Measurements from ENCODE around the gene TENM4. TPM values are rescaled to one million over a fixed set of nuclear protein-coding genes. Genes with fewer than 3 reads are reported as not detected.

The TENM4 gene
- total RNA-seq, 2 experiments from 2014 or later: not detected

DNA sequence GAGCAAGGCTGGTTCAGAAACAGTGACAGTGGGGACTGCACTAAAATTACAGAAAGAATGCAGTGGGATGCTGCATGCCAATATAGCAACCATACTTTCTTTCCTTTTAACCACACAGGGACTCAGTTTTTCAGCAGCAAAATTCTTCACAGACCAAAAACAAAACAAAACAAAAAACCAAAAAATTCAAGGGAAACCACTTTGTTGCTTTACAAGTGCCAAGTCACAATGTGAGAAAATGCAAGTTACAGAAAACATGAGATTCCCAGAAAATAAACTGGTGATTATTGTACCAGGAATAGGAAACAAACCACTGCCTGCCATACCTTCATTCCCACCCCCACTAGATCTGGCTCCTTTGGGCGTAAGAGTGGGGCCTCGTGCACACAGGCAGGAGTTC, 52.6 kb downstream of the TENM4 start:
- ATAC-seq: no peak
- TF ChIP-seq, protein P1, sequence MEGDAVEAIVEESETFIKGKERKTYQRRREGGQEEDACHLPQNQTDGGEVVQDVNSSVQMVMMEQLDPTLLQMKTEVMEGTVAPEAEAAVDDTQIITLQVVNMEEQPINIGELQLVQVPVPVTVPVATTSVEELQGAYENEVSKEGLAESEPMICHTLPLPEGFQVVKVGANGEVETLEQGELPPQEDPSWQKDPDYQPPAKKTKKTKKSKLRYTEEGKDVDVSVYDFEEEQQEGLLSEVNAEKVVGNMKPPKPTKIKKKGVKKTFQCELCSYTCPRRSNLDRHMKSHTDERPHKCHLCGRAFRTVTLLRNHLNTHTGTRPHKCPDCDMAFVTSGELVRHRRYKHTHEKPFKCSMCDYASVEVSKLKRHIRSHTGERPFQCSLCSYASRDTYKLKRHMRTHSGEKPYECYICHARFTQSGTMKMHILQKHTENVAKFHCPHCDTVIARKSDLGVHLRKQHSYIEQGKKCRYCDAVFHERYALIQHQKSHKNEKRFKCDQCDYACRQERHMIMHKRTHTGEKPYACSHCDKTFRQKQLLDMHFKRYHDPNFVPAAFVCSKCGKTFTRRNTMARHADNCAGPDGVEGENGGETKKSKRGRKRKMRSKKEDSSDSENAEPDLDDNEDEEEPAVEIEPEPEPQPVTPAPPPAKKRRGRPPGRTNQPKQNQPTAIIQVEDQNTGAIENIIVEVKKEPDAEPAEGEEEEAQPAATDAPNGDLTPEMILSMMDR (IDR thresholded peaks at IDR 0.05): no peak
- ChIA-PET POLR2A (no interaction called here), CTCF (no interaction called here)
- H3K27me3 Mint-ChIP-seq: no peaks in the 10 kb centered on the region
- H3K4me3 Mint-ChIP-seq: no peak overlapping the region
- no peak overlapping the region for H3K27ac Mint-ChIP-seq
- no peak for DNase-seq
- H3K36me3 Mint-ChIP-seq (ENCODE audit: low read depth): no peaks in the 10 kb centered on the region
- H3K9me3 Mint-ChIP-seq: no peaks in the 10 kb centered on the region
- H3K4me1 Mint-ChIP-seq (ENCODE audit: low read depth): no peaks in the 10 kb centered on the region
- intact Hi-C loops (cut with micrococcal nuclease): no loop called here

DNA sequence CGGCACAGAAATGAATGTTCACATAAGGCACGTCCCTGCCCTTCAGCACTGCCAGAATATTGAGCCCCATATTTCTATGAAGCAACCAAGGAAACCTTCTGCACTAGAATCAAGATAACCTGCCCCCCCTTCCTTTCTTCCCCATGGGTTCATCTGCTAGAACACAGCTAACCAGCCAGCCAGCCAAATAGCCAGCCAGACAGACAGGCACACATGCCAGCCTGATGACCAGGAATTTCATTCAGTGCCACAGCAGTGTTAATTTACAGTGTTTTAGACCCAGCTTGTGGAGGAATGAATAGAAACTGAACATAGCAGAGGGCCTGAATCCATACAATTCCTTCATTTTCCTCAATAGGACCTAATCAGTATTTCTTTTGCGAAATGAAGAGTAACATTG, 57.0 kb downstream of the TENM4 start:
- H3K36me3 Mint-ChIP-seq (ENCODE audit: low read depth): no peaks in the 10 kb centered on the region
- H3K27ac Mint-ChIP-seq: no peak overlapping the region
- ChIA-PET CTCF (no interaction called here), POLR2A (no interaction called here)
- intact Hi-C loops (cut with micrococcal nuclease): no loop called here
- no peaks in the 10 kb centered on the region for H3K9me3 Mint-ChIP-seq
- no peaks in the 10 kb centered on the region for H3K4me1 Mint-ChIP-seq (ENCODE audit: low read depth)
- H3K4me3 Mint-ChIP-seq: no peak overlapping the region
- ATAC-seq (no peak), DNase-seq (no peak)
- TF ChIP-seq, protein P1 (IDR thresholded peaks at IDR 0.05): no peak
- H3K27me3 Mint-ChIP-seq: no peaks in the 10 kb centered on the region

GRCh38 chr11:79382301-79383050, 58.4 kb downstream of the TENM4 start:
- Mint-ChIP-seq H3K36me3 (ENCODE audit: low read depth) (no peaks in the 10 kb centered on the region), H3K4me1 (ENCODE audit: low read depth) (no peaks in the 10 kb centered on the region), H3K27ac (no peak overlapping the region), H3K4me3 (no peak overlapping the region), H3K27me3 (no peaks in the 10 kb centered on the region), H3K9me3 (no peaks in the 10 kb centered on the region)
- ChIA-PET CTCF (no interaction called here), POLR2A (no interaction called here)
- TF ChIP-seq, protein P1 (IDR thresholded peaks at IDR 0.05): no peak
- intact Hi-C loops (cut with micrococcal nuclease): no loop called here
- ATAC-seq: no peak
- DNase-seq: no peak

DNA sequence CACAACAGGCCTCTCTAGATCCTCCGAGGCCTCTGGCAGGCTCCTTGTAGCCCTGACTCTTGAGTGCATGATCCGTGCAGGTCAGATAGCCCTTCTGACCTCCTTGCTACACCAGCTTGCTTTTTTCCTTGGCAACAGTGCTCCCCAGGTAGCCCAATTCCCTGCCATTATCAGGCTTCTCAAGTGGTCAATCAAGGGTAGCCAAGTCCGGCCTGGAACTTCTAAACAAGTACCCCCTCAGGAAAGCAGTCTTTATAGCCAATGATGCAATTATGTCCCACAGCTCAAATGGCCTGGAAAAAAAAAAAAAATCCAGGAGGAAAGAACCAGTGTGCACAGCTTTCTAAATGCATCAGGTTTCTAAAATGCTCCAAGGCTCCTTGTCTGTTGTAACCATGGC, 59.8 kb downstream of the TENM4 start:
- DNase-seq (no peak), ATAC-seq (no peak)
- no peaks in the 10 kb centered on the region for H3K9me3 Mint-ChIP-seq
- TF ChIP-seq, protein P1 (IDR thresholded peaks at IDR 0.05): no peak
- H3K27ac Mint-ChIP-seq: no peak overlapping the region
- POLR2A ChIA-PET: no interaction called here
- H3K4me3 Mint-ChIP-seq: no peak overlapping the region
- CTCF ChIA-PET: no interaction called here
- H3K4me1 Mint-ChIP-seq (ENCODE audit: low read depth): no peaks in the 10 kb centered on the region
- H3K27me3 Mint-ChIP-seq: no peaks in the 10 kb centered on the region
- intact Hi-C loops (cut with micrococcal nuclease): no loop called here
- no peaks in the 10 kb centered on the region for H3K36me3 Mint-ChIP-seq (ENCODE audit: low read depth)

GRCh38 chr11:79377406-79377805, 63.4 kb downstream of the TENM4 start:
- no peak for DNase-seq
- H3K4me3 Mint-ChIP-seq: no peak overlapping the region
- intact Hi-C loops (cut with micrococcal nuclease): no loop called here
- ChIA-PET POLR2A (no interaction called here), CTCF (no interaction called here)
- H3K36me3 Mint-ChIP-seq (ENCODE audit: low read depth): no peaks in the 10 kb centered on the region
- TF ChIP-seq, protein P1 (IDR thresholded peaks at IDR 0.05): no peak
- no peak overlapping the region for H3K27ac Mint-ChIP-seq
- H3K9me3 Mint-ChIP-seq: no peaks in the 10 kb centered on the region
- H3K4me1 Mint-ChIP-seq (ENCODE audit: low read depth): no peaks in the 10 kb centered on the region
- ATAC-seq: no peak
- H3K27me3 Mint-ChIP-seq: peaks cover 6% of the 10 kb centered on the region

All from activated CD8-positive, alpha-beta T cell treated with anti-CD3 and anti-CD28 coated beads for 36 hours (primary cell).